ENCODE data around the gene CRIP1. TPM values are rescaled to one million over a fixed set of nuclear protein-coding genes. Genes with fewer than 3 reads are reported as not detected.

CRIP1 gene
- polyA plus RNA-seq, 1 experiment: 0.90 TPM

DNA sequence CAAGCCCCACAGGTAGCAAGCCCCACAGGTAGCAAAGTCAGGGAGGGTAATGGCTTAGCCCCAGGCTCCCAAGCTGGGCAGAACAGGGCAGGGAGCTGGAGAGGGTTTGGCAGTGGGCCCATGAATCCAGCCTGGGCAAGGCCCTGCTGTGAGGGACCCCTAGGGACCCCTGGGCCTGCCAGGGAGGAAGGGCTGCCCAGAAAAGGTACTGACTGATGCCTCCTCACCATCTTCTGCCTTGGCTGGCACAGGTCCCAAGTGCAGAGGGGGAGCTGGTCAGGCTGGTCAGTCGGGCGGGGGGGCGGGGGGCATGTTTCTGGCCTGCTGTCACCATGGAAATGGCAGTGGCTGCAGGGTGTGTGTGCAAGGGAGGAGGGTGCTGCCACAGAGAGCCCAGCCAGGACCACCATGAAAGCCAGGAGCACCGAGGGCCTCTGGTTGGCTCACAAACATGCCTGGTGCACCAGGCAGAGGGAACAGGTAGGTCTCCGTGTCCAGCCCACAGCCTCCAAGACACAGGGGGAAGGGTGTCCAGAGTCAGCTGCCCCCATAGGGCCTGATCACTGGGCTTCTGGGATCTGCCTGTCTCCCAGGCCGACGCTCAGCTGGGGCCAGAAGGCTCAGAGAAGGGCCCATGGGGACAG, 13.5 kb upstream of the CRIP1 start:
- no peak for DNase-seq (ENCODE audit: low read depth)
- Histone ChIP-seq H3K36me3 (ENCODE audit: control insufficient read depth, insufficient read depth, low read length) (peaks cover 14% of the 10 kb centered on the region), H3K4me3 (ENCODE audit: low read depth, low read length) (no peak overlapping the region), H3K27me3 (ENCODE audit: control insufficient read depth, insufficient read depth, low read length) (no peaks in the 10 kb centered on the region)
- ChIA-PET POLR2A (no interaction called here), CTCF (interaction anchor here (4.0 kb wide), 2 partner anchors 9 to 17 kb away, joined by 15 to 31 read pairs; no protein-coding TSS in a partner anchor)
- TF ChIP-seq, protein P1, sequence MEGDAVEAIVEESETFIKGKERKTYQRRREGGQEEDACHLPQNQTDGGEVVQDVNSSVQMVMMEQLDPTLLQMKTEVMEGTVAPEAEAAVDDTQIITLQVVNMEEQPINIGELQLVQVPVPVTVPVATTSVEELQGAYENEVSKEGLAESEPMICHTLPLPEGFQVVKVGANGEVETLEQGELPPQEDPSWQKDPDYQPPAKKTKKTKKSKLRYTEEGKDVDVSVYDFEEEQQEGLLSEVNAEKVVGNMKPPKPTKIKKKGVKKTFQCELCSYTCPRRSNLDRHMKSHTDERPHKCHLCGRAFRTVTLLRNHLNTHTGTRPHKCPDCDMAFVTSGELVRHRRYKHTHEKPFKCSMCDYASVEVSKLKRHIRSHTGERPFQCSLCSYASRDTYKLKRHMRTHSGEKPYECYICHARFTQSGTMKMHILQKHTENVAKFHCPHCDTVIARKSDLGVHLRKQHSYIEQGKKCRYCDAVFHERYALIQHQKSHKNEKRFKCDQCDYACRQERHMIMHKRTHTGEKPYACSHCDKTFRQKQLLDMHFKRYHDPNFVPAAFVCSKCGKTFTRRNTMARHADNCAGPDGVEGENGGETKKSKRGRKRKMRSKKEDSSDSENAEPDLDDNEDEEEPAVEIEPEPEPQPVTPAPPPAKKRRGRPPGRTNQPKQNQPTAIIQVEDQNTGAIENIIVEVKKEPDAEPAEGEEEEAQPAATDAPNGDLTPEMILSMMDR (IDR thresholded peaks at IDR 0.05; ENCODE audit: insufficient read depth, low read depth, low read length): no peak

DNA sequence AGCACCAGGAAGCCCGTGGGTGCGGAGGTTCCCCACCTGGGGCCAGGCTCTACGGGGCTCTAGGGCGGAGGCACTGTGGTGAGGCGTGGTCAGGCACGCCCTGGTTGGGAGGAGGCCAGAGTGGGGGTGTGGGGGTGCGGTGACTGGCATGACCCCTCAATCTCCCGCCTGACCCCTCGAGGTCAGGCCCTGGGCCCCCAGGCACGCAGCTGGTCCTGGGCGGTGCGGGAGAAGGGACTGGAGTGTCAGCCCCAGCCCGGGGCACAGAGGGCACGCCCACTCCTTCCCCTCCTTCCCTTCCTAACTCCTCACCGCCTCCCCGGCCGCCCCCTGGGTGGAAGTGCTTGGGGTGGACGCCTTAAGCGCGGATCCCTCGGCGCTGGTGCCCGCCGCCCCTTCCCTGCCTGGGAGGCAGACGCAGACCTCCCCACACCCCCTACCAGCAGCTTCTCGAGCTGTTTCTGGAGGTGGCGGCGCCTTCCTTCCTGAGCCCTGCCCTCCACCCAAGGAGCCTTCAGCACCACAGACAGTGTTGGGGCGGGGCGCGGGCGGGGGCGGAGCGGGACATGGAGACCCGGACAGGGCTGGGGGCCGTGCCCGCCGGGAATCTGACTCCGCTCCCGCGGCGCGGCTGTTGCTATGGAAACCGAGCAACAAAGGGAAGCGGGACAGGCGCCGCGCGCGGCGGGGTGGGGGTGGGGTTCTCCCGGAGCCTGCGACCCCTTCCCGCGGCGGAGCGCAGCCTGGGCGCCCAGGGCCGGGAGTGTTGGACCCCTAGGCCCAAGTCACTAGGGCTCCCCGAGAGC, 12.8 kb upstream of the CRIP1 start:
- H3K27me3 ChIP-seq (ENCODE audit: control insufficient read depth, insufficient read depth, low read length): no peaks in the 10 kb centered on the region
- ChIA-PET POLR2A (no interaction called here), CTCF (interaction anchor here (4.0 kb wide), 2 partner anchors 8 to 16 kb away, joined by 15 to 31 read pairs; no protein-coding TSS in a partner anchor)
- H3K4me3 ChIP-seq (ENCODE audit: low read depth, low read length): peak overlapping the region; percentile 47
- no peak for DNase-seq (ENCODE audit: low read depth)
- peaks cover 8% of the 10 kb centered on the region for H3K36me3 ChIP-seq (ENCODE audit: control insufficient read depth, insufficient read depth, low read length)
- TF ChIP-seq, protein P1 (IDR thresholded peaks at IDR 0.05; ENCODE audit: insufficient read depth, low read depth, low read length): no peak

DNA sequence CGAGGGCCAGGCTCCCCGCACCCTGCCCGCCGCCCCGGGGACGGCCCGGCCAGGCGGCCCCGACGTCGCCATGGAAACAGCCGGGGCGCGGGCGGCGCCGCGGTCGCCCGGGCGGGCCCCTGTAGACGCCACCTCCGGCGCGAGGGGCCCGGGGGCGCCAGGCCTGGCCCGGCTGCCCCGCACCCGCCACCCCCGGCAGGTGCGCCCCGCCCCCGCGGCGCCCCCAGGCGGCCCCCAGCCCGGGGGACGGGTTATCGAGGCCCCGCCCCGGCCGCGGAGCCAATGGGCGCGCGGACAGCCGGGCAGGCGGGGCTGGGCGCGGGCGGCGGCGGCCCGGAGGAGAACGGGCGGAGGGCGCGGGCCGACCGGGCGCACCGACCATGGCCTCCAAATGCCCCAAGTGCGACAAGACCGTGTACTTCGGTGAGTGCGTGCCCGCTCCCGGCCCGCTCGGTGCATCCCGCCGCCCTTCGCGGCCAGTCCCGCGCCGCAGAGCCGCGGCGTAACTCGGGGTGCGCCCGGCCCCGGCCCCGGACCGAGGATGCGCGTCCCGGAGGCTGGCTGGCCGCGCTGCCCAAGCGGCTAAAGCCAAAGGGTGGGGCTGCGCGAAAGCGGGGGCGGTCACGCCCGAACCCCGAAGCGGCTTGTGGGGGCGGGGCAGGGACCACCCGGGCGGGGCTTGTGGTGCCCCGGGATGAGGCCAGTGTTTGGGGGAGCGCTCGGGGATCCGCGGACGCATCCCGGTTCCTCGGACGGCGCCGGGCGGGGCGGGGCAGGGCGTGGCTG, 12.0 kb upstream of the CRIP1 start, which contains the start of gene CRIP2:
Gene CRIP2 (plus strand): TSS at position 339 of the 786 bp plus-strand sequence. CDS start 42 bp downstream, at position 381.
- DNase-seq (ENCODE audit: low read depth): no peak
- no peaks in the 10 kb centered on the region for H3K27me3 ChIP-seq (ENCODE audit: control insufficient read depth, insufficient read depth, low read length)
- CTCF ChIA-PET: no interaction called here
- H3K4me3 ChIP-seq (ENCODE audit: low read depth, low read length): peak within 1 kb of the TSS; percentile 47
- H3K36me3 ChIP-seq (ENCODE audit: control insufficient read depth, insufficient read depth, low read length): peaks cover 6% of the 10 kb centered on the region
- TF ChIP-seq, protein P1 (IDR thresholded peaks at IDR 0.05; ENCODE audit: insufficient read depth, low read depth, low read length): no peak
- POLR2A ChIA-PET: no interaction called here

DNA sequence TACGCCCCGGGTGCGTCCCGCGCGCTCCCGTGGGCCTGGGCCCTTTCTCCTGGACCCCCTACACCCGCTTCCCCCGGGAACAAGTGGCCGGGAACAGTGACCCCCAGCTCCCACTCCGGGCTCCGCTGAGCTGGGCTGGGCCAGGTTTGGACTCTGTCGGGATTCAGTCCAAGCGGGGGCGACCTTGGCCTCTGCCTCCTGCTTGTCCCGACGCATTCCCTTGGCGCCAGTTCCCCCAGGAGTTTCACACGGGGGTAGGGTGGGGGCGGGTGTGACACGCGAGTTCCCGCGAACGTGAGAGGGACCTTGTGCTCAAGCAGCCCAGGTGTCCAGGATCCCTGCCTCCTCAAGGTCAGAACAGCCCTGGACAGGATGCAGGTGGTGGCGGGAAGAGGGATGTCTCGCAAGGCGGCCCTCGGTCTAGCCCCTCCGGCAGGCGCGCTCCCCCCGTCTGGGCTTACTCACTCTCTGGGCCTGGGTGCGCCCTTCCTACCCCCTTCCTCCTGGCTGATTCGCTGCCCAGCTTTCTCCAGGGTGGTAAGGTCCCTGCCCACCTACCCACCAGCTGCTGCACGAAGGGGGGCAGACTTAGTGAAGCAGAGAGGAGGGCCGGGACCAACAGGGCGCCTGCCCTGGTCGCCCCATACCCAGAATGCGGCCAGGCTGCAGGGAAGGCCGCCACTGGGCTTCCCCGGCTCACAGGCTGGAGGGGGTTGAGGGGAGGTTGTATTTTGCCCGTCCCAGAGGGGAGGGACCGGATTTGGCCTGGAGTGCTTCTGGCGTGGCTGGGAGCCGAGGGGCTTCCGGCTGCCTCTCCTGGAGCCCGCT, 11.2 kb upstream of the CRIP1 start:
- no peak for DNase-seq (ENCODE audit: low read depth)
- CTCF ChIA-PET: interaction anchor here (0.9 kb wide), 1 partner anchor 8 kb away, joined by 3 read pairs; no protein-coding TSS in a partner anchor
- Histone ChIP-seq H3K27me3 (ENCODE audit: control insufficient read depth, insufficient read depth, low read length) (no peaks in the 10 kb centered on the region), H3K36me3 (ENCODE audit: control insufficient read depth, insufficient read depth, low read length) (peaks cover 4% of the 10 kb centered on the region), H3K4me3 (ENCODE audit: low read depth, low read length) (peak overlapping the region; percentile 47)
- TF ChIP-seq, protein P1 (IDR thresholded peaks at IDR 0.05; ENCODE audit: insufficient read depth, low read depth, low read length): no peak
- POLR2A ChIA-PET: no interaction called here

All from BJ (cell line).